ENCODE data around the gene BOLL.

BOLL gene

GRCh38 chr2:197677483-197677882 lies 107.6 kb downstream of the BOLL start:
- TF ChIP-seq, protein P1, sequence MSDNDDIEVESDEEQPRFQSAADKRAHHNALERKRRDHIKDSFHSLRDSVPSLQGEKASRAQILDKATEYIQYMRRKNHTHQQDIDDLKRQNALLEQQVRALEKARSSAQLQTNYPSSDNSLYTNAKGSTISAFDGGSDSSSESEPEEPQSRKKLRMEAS (IDR thresholded peaks at IDR 0.05; ENCODE audit: low read depth, low read length): no peak
- TF ChIP-seq CTCF (IDR thresholded peaks at IDR 0.05; ENCODE audit: low read depth, low read length) (no peak), POLR2A (IDR thresholded peaks at IDR 0.05; ENCODE audit: extremely low read depth, insufficient read length) (no peak), MYC (IDR thresholded peaks at IDR 0.05; ENCODE audit: low read depth, low read length) (no peak)
- no peak overlapping the region for H3K4me3 ChIP-seq (ENCODE audit: low read depth, low read length)
- no peak for DNase-seq (ENCODE audit: low read depth)

GRCh38 chr2:197677056-197677455 lies 108.1 kb downstream of the BOLL start:
- no peak overlapping the region for H3K4me3 ChIP-seq (ENCODE audit: low read depth, low read length)
- no peak for DNase-seq (ENCODE audit: low read depth)
- TF ChIP-seq MYC (IDR thresholded peaks at IDR 0.05; ENCODE audit: low read depth, low read length) (no peak), POLR2A (IDR thresholded peaks at IDR 0.05; ENCODE audit: extremely low read depth, insufficient read length) (no peak), CTCF (IDR thresholded peaks at IDR 0.05; ENCODE audit: low read depth, low read length) (no peak)
- TF ChIP-seq, protein P1 (IDR thresholded peaks at IDR 0.05; ENCODE audit: low read depth, low read length): no peak
